H9 (cell line): ENCODE data around the gene CSMD2. TPM values are rescaled to one million over a fixed set of nuclear protein-coding genes. Genes with fewer than 3 reads are reported as not detected.

Source experiments
- DNase-seq: peaks from one replicate; pipeline ENCODE4 v3.0.0-alpha.2; 2017
- H2AFZ ChIP-seq: one replicate; pipeline ENCODE4 v1.6.1; 2013; ENCODE audit warnings: mild to moderate bottlenecking, low read length, control low read depth, moderate library complexity
- H2AK5ac ChIP-seq: 2 replicates; pipeline ENCODE4 v1.6.1; 2013; ENCODE audit warnings: low read length, control low read depth, mixed read lengths; ENCODE audit not compliant: insufficient read length
- H2BK120ac ChIP-seq: one replicate; pipeline ENCODE4 v1.6.1; 2013; ENCODE audit warnings: low read depth, mild to moderate bottlenecking, low read length, control low read depth, inconsistent platforms; ENCODE audit not compliant: poor library complexity, severe bottlenecking
- H2BK12ac ChIP-seq: 2 replicates; pipeline ENCODE4 v1.6.1; 2013; ENCODE audit warnings: low read length, control low read depth, mixed read lengths, low read depth; ENCODE audit not compliant: insufficient read length
- H2BK15ac ChIP-seq: 2 replicates; pipeline ENCODE4 v1.6.1; 2013; ENCODE audit warnings: low read depth, low read length, control low read depth
- H2BK20ac ChIP-seq: one replicate; pipeline ENCODE4 v1.6.1; 2013; ENCODE audit warnings: low read depth, mild to moderate bottlenecking, low read length, control low read depth, inconsistent platforms; ENCODE audit not compliant: poor library complexity, severe bottlenecking
- H2BK5ac ChIP-seq: 2 replicates; pipeline ENCODE4 v1.6.1; 2013; ENCODE audit warnings: low read length, control low read depth, mixed read lengths; ENCODE audit not compliant: insufficient read length
- H3K14ac ChIP-seq: 2 replicates; pipeline ENCODE4 v1.6.1; 2013; ENCODE audit warnings: low read length, control low read depth; ENCODE audit not compliant: insufficient read depth
- H3K18ac ChIP-seq: 2 replicates; pipeline ENCODE4 v1.6.1; 2013; ENCODE audit warnings: low read depth, mild to moderate bottlenecking, mixed read lengths, low read length, control low read depth; ENCODE audit not compliant: insufficient read length
- H3K23ac ChIP-seq: 2 replicates; pipeline ENCODE4 v1.6.1; 2013; ENCODE audit warnings: low read length, control low read depth, mixed read lengths, low read depth; ENCODE audit not compliant: insufficient read length
- H3K23me2 ChIP-seq: 2 replicates; pipeline ENCODE4 v1.6.1; 2013; ENCODE audit warnings: low read depth, mild to moderate bottlenecking, mixed read lengths, low read length, control low read depth; ENCODE audit not compliant: insufficient read length, poor library complexity, severe bottlenecking
- H3K27ac ChIP-seq: 2 replicates; pipeline ENCODE4 v1.5.1; 2013; ENCODE audit warnings: low read length, control low read depth, mixed read lengths, low read depth; ENCODE audit not compliant: insufficient read length
- H3K27me3 ChIP-seq: 2 replicates; pipeline ENCODE4 v1.6.1; 2013; ENCODE audit warnings: low read length, control low read depth, inconsistent platforms; ENCODE audit not compliant: insufficient read depth
- H3K4ac ChIP-seq: 2 replicates; pipeline ENCODE4 v1.6.1; 2013; ENCODE audit warnings: low read depth, mild to moderate bottlenecking, control low read depth, inconsistent platforms, low read length, moderate library complexity
- H3K4me1 ChIP-seq: 2 replicates; pipeline ENCODE4 v1.6.1; 2013; ENCODE audit warnings: low read length, control low read depth, inconsistent platforms; ENCODE audit not compliant: insufficient read depth
- H3K4me2 ChIP-seq: 2 replicates; pipeline ENCODE4 v1.6.1; 2013; ENCODE audit warnings: low read length, control low read depth, mixed read lengths; ENCODE audit not compliant: insufficient read length, insufficient read depth
- H3K56ac ChIP-seq: 2 replicates; pipeline ENCODE4 v1.6.1; 2013; ENCODE audit warnings: low read depth, mild to moderate bottlenecking, mixed read lengths, low read length, control low read depth; ENCODE audit not compliant: insufficient read length
- H3K79me1 ChIP-seq: 2 replicates; pipeline ENCODE4 v1.6.1; 2013; ENCODE audit warnings: low read depth, mild to moderate bottlenecking, moderate library complexity, low read length, control low read depth, inconsistent platforms; ENCODE audit not compliant: insufficient read depth, poor library complexity, severe bottlenecking
- H3K79me2 ChIP-seq: 2 replicates; pipeline ENCODE4 v1.6.1; 2013; ENCODE audit warnings: low read length, control low read depth, inconsistent platforms; ENCODE audit not compliant: insufficient read depth
- H3K9ac ChIP-seq: 2 replicates; pipeline ENCODE4 v1.6.1; 2013; ENCODE audit warnings: low read length, control low read depth, mixed read lengths; ENCODE audit not compliant: insufficient read length; ENCODE audit errors: extremely low read depth
- H3K9me3 ChIP-seq: one replicate; pipeline ENCODE4 v1.6.1; 2013; ENCODE audit warnings: low read depth, low read length, inconsistent platforms; ENCODE audit not compliant: control insufficient read depth
- H3T11ph ChIP-seq: one replicate; pipeline ENCODE4 v1.6.1; 2013; ENCODE audit warnings: mild to moderate bottlenecking, low read length, control low read depth, inconsistent platforms
- H4K20me1 ChIP-seq: one replicate; pipeline ENCODE4 v1.6.1; 2013; ENCODE audit not compliant: control insufficient read depth, insufficient read length, insufficient read depth
- H4K5ac ChIP-seq: 2 replicates; pipeline ENCODE4 v1.6.1; 2013; ENCODE audit warnings: low read depth, mild to moderate bottlenecking, mixed read lengths, low read length, control low read depth; ENCODE audit not compliant: insufficient read length
- H4K8ac ChIP-seq: replicated peaks from 2 replicates; pipeline ENCODE4 v1.6.1; 2013; ENCODE audit warnings: low read length, control low read depth, mixed read lengths, low read depth; ENCODE audit not compliant: insufficient read length
- H4K91ac ChIP-seq: 2 replicates; pipeline ENCODE4 v1.6.1; 2013; ENCODE audit warnings: low read depth, mild to moderate bottlenecking, moderate library complexity, mixed read lengths, low read length, control low read depth; ENCODE audit not compliant: insufficient read length
- H3K27ac Mint-ChIP-seq, 3 experiments: 2 replicates in 2 of 3; 3 replicates in 1 of 3; pipeline ENCODE4 v1.8.0; 2020 to 2021; ENCODE audit warnings: mixed read lengths in 3 of 3, mild to moderate bottlenecking in 1 of 3, moderate library complexity in 1 of 3
- H3K27me3 Mint-ChIP-seq: 2 replicates; pipeline ENCODE4 v1.8.0; 2021; ENCODE audit warnings: low read depth, mild to moderate bottlenecking, moderate library complexity, mixed read lengths
- H3K36me3 Mint-ChIP-seq, 3 experiments: 2 replicates in 2 of 3; 3 replicates in 1 of 3; pipeline ENCODE4 v1.8.0; 2020 to 2021; ENCODE audit warnings: low read depth in 3 of 3, mixed read lengths in 3 of 3; ENCODE audit not compliant: insufficient read depth in 1 of 3
- H3K4me1 Mint-ChIP-seq, 2 experiments: 2 replicates each; pipeline ENCODE4 v1.8.0; 2020; ENCODE audit warnings: mixed read lengths in 2 of 2
- H3K4me3 Mint-ChIP-seq, 2 experiments: 2 replicates in 1 of 2; 3 replicates in 1 of 2; pipeline ENCODE4 v1.8.0; 2020 to 2021; ENCODE audit warnings: mild to moderate bottlenecking in 2 of 2, mixed read lengths in 2 of 2, moderate library complexity in 1 of 2
- H3K9me3 Mint-ChIP-seq, 2 experiments: 2 replicates in 1 of 2; 3 replicates in 1 of 2; pipeline ENCODE4 v1.8.0; 2020; ENCODE audit warnings: mild to moderate bottlenecking in 2 of 2, mixed read lengths in 2 of 2, moderate library complexity in 1 of 2
- WGBS: extraction: QIAGEN DNeasy Blood & Tissue Kit; methylation state at CpG from one replicate; pipeline ENCODE4 v1.1.7; 2013; ENCODE audit warnings: missing lambda C conversion rate, low lambda C conversion rate, mixed read lengths; ENCODE audit not compliant: insufficient read length; ENCODE audit errors: extremely low coverage; 5-methylcytosine and 5-hydroxymethylcytosine counted together
- total RNA-seq: library from RNA; stranded (reverse); gene quantifications from 2 replicates; pipeline ENCODE4 v1.2.1, GENCODE V29; 2021
- TF ChIP-seq, protein P1 (sequence below): fragments of 200-600 bp; sonication (generic); conservative IDR thresholded peaks from 3 replicates; pipeline ENCODE4 v1.8.0; 2021; ENCODE audit warnings: antibody characterized with exemption, mild to moderate bottlenecking

The CSMD2 gene
- total RNA-seq, 1 experiment from 2014 or later: 6.4 TPM

GRCh38 chr1:33863779-33864178, 301.3 kb downstream of the CSMD2 start, which contains the start of gene HMGB4:
HMGB4 (plus strand) TSS chr1:33864079; CDS start chr1:33864192, 113 bp downstream.
- Histone ChIP-seq H3K4me1 (no peaks in the 10 kb centered on the region; the same call in 1 of the 2 replicates), H3K56ac (no peak within 1 kb of the TSS), H2BK12ac (no peak within 1 kb of the TSS), H3K79me2 (no peaks in the 10 kb centered on the region; the same call in 1 of the 2 replicates), H2BK5ac (no peak within 1 kb of the TSS), H3K14ac (no peak within 1 kb of the TSS), H3K79me1 (no peaks in the 10 kb centered on the region), H4K91ac (no peak within 1 kb of the TSS), H2BK20ac (no peak within 1 kb of the TSS), H3T11ph (no peak within 1 kb of the TSS), H3K23ac (no peak within 1 kb of the TSS), H2BK15ac (no peak within 1 kb of the TSS), H4K5ac (no peak within 1 kb of the TSS), H2AFZ (no peak within 1 kb of the TSS), H3K27ac (no peak within 1 kb of the TSS), H3K23me2 (no peaks in the 10 kb centered on the region), H3K9me3 (no peaks in the 10 kb centered on the region), H4K8ac (no peak within 1 kb of the TSS), H2BK120ac (no peak within 1 kb of the TSS), H3K4ac (no peak within 1 kb of the TSS), H3K27me3 (no peaks in the 10 kb centered on the region), H4K20me1 (no peaks in the 10 kb centered on the region), H2AK5ac (no peak within 1 kb of the TSS), H3K18ac (peak within 1 kb of the TSS; percentile 25), H3K9ac (no peak within 1 kb of the TSS), H3K4me2 (no peak within 1 kb of the TSS)
- H3K27ac Mint-ChIP-seq: no peak within 1 kb of the TSS
- peaks cover 3 to 6% of the 10 kb centered on the region in 2 experiments; a peak in 4 of 5 replicates for H3K9me3 Mint-ChIP-seq
- DNase-seq: no peak
- H3K4me3 Mint-ChIP-seq: no peak within 1 kb of the TSS
- H3K36me3 Mint-ChIP-seq: peaks cover 4 to 9% (median 6%) of the 10 kb centered on the region in 3 experiments; a peak in 5 of 7 replicates
- no peaks in the 10 kb centered on the region; the same call in 1 of the 2 replicates for H3K27me3 Mint-ChIP-seq
- TF ChIP-seq, protein P1, sequence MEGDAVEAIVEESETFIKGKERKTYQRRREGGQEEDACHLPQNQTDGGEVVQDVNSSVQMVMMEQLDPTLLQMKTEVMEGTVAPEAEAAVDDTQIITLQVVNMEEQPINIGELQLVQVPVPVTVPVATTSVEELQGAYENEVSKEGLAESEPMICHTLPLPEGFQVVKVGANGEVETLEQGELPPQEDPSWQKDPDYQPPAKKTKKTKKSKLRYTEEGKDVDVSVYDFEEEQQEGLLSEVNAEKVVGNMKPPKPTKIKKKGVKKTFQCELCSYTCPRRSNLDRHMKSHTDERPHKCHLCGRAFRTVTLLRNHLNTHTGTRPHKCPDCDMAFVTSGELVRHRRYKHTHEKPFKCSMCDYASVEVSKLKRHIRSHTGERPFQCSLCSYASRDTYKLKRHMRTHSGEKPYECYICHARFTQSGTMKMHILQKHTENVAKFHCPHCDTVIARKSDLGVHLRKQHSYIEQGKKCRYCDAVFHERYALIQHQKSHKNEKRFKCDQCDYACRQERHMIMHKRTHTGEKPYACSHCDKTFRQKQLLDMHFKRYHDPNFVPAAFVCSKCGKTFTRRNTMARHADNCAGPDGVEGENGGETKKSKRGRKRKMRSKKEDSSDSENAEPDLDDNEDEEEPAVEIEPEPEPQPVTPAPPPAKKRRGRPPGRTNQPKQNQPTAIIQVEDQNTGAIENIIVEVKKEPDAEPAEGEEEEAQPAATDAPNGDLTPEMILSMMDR: no peak
- WGBS: no CpG with 5 or more reads among the region's 3 CpGs
- peaks cover 12 to 15% of the 10 kb centered on the region in 2 experiments for H3K4me1 Mint-ChIP-seq
